Cerebellar cortex (tissue), 1 donor: ENCODE data around the gene ATRIP.
A peak's percentile ranks its signal among the peaks of the same experiment; 100 is the strongest.
"Not testable (repeated sequence)": the region's sequence is repeated elsewhere in the genome, so short reads cannot be mapped to it uniquely, and the experiment has no call there.

Experiments used
- DNase-seq: peaks from one replicate; pipeline ENCODE4 v3.0.0-alpha.2; 2015; ENCODE audit warnings: low spot score

ATRIP gene

GRCh38 chr3:48446425-48447193 is at the start of gene ATRIP:
ATRIP (plus strand) TSS chr3:48446737; CDS start chr3:48446846, 109 bp downstream.
- peak; percentile 91 for DNase-seq

GRCh38 chr3:48397767-48398681 is 48.5 kb upstream of the ATRIP start:
- no peak for DNase-seq

- DNase-seq = no peak
These were observed 47.7 kb upstream of the ATRIP start for GRCh38 chr3:48398701-48399386.

- no peak for DNase-seq
These were observed 47.0 kb upstream of the ATRIP start for GRCh38 chr3:48399387-48400172.

GRCh38 chr3:48400824-48401433 is 45.6 kb upstream of the ATRIP start:
- DNase-seq = peak; percentile 89

GRCh38 chr3:48401434-48401901 is 45.1 kb upstream of the ATRIP start:
- DNase-seq = not testable (repeated sequence)

- no peak for DNase-seq
These were observed 44.2 kb upstream of the ATRIP start for GRCh38 chr3:48402281-48402732.

- DNase-seq = no peak
These were observed 43.6 kb upstream of the ATRIP start for GRCh38 chr3:48402907-48403306.

- DNase-seq = no peak
These were observed 42.8 kb upstream of the ATRIP start for GRCh38 chr3:48403533-48404439.

GRCh38 chr3:48404440-48405342 is 41.8 kb upstream of the ATRIP start:
- no peak for DNase-seq

GRCh38 chr3:48405343-48405881 is 41.1 kb upstream of the ATRIP start:
- no peak for DNase-seq

- DNase-seq = no peak
These were observed 40.6 kb upstream of the ATRIP start for GRCh38 chr3:48405971-48406370.

- no peak for DNase-seq
These were observed 39.8 kb upstream of the ATRIP start for GRCh38 chr3:48406443-48407431.

GRCh38 chr3:48407542-48408099 is 38.9 kb upstream of the ATRIP start:
- DNase-seq = no peak

- no peak for DNase-seq
These were observed 37.7 kb upstream of the ATRIP start for GRCh38 chr3:48408823-48409281.

GRCh38 chr3:48409291-48410201 is 37.0 kb upstream of the ATRIP start:
- DNase-seq = no peak
